Gastrocnemius medialis (tissue), 4 donors: ENCODE results near the gene STON1. TPM values are rescaled to one million over a fixed set of nuclear protein-coding genes. Genes with fewer than 3 reads are reported as not detected.
"Not testable (repeated sequence)": the region's sequence is repeated elsewhere in the genome, so short reads cannot be mapped to it uniquely, and the experiment has no call there.

Experiments used
- ATAC-seq, 2 donors: fragments of 150-250 bp; one replicate each; pipeline ENCODE4 v1.9.1; 2016
- DNase-seq, 2 donors: peaks; one replicate each; pipeline ENCODE4 v3.0.0-alpha.2; 2019
- H3K27ac ChIP-seq, 4 donors: fragments of 200-600 bp; sonication (generic); 1 replicate in 1 of 4; 2 replicates in 3 of 4; pipeline ENCODE4 v1.5.1; 2016 to 2018; ENCODE audit warnings: mild to moderate bottlenecking in 2 of 4, moderate library complexity in 1 of 4
- H3K27me3 ChIP-seq, 3 donors: fragments of 200-600 bp; sonication (generic) in 2 of 3; 1 replicate in 1 of 3; 2 replicates in 2 of 3; pipeline versions ENCODE4 v1.5.1 to v1.6.0; 2016 to 2019; ENCODE audit warnings: mild to moderate bottlenecking in 1 of 3, moderate library complexity in 1 of 3
- H3K36me3 ChIP-seq, 2 donors: fragments of 200-600 bp; sonication (generic) in 1 of 2; one replicate each; pipeline ENCODE4 v1.5.1; 2017 to 2018
- H3K4me1 ChIP-seq, 2 donors: fragments of 200-600 bp; sonication (generic) in 1 of 2; one replicate each; pipeline ENCODE4 v1.5.1; 2016 to 2017; ENCODE audit warnings: mild to moderate bottlenecking in 2 of 2
- H3K4me3 ChIP-seq, 4 donors: fragments of 200-600 bp; sonication (generic) in 3 of 4; 1 replicate in 1 of 4; 2 replicates in 3 of 4; pipeline ENCODE4 v1.5.1; 2016 to 2019; ENCODE audit warnings: mild to moderate bottlenecking in 2 of 4
- H3K9me3 ChIP-seq, 3 donors: fragments of 200-600 bp; sonication (generic) in 2 of 3; 1 replicate in 1 of 3; 2 replicates in 2 of 3; pipeline ENCODE4 v1.5.1; 2016 to 2019
- POLR2A ChIP-seq, 2 donors: fragments of 450-650 bp; IDR thresholded peaks; one replicate each; pipeline ENCODE4 v1.6.1; 2017; ENCODE audit warnings: antibody characterized with exemption in 2 of 2, mild to moderate bottlenecking in 2 of 2, moderate library complexity in 2 of 2
- in situ Hi-C, 4 donors: fragments of 200-750 bp; cut with MboI; loops; one replicate each; pipeline versions ENCODE4 v1.15.0 to v1.8.0; 2017; ENCODE audit warnings: low sequenced_read_pairs in 4 of 4
- intact Hi-C: fragments of 100-400 bp; cut with DNase I; formaldehyde crosslinking; loops from one replicate; pipeline ENCODE4 v1.15.1; 2023; ENCODE audit warnings: low total_unique reads
- total RNA-seq, 4 donors: library from RNA; depleted of rRNA; stranded (reverse); fragments of >200 nt; gene quantifications; one replicate each; pipeline versions ENCODE4 v1.1.0 to v1.2.3, GENCODE V29; 2016
- TF ChIP-seq, protein P1 (sequence below), 5 experiments: fragments of 450-650 bp in 3 of 5; fragments of 200-600 bp in 2 of 5; sonication (generic) in 2 of 5; IDR thresholded peaks in 4 of 5; conservative IDR thresholded peaks in 1 of 5; 1 replicate in 4 of 5; 2 replicates in 1 of 5; pipeline ENCODE4 v1.5.1; 2016 to 2019; ENCODE audit warnings: antibody characterized with exemption in 5 of 5, mild to moderate bottlenecking in 3 of 5, moderate library complexity in 3 of 5

Gene STON1
- total RNA-seq, 4 donors from 2014 or later, result 2.6 to 5.2 (median 3.5) TPM

DNA sequence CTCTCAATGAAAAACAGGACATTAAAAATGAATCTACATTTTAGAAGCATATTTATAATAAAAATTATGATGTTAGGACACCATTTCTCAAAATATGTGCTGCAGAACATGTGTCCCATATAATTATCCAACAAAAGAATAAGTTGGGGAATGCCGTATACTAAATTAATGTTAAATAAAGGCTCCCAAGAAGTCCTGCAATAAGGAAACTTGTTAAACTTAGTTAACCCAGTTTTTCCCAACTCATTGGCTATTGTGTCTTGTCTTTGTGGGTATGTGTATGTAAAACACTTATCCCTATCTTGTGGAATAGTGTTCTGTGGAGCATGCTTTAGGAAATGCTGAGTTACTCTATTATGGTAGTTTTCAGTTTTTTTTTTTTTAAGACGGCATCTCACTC, 62.1 kb downstream of the STON1 start:
- H3K36me3 ChIP-seq, result no peaks in the 10 kb centered on the region
- H3K4me3 ChIP-seq, result no peak overlapping the region
- in situ Hi-C loops, result no loop called here
- ATAC-seq (no peak), DNase-seq (no peak)
- H3K4me1 ChIP-seq, result no peaks in the 10 kb centered on the region
- intact Hi-C loops, result no loop called here
- TF ChIP-seq, protein P1, sequence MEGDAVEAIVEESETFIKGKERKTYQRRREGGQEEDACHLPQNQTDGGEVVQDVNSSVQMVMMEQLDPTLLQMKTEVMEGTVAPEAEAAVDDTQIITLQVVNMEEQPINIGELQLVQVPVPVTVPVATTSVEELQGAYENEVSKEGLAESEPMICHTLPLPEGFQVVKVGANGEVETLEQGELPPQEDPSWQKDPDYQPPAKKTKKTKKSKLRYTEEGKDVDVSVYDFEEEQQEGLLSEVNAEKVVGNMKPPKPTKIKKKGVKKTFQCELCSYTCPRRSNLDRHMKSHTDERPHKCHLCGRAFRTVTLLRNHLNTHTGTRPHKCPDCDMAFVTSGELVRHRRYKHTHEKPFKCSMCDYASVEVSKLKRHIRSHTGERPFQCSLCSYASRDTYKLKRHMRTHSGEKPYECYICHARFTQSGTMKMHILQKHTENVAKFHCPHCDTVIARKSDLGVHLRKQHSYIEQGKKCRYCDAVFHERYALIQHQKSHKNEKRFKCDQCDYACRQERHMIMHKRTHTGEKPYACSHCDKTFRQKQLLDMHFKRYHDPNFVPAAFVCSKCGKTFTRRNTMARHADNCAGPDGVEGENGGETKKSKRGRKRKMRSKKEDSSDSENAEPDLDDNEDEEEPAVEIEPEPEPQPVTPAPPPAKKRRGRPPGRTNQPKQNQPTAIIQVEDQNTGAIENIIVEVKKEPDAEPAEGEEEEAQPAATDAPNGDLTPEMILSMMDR (IDR thresholded peaks at IDR 0.05 in 4 of 5, conservative IDR thresholded peaks at IDR 0.05 in 1 of 5), result no peak
- TF ChIP-seq POLR2A (IDR thresholded peaks at IDR 0.05), result no peak
- no peaks in the 10 kb centered on the region for H3K9me3 ChIP-seq
- H3K27ac ChIP-seq, result no peak overlapping the region
- no peaks in the 10 kb centered on the region for H3K27me3 ChIP-seq

DNA sequence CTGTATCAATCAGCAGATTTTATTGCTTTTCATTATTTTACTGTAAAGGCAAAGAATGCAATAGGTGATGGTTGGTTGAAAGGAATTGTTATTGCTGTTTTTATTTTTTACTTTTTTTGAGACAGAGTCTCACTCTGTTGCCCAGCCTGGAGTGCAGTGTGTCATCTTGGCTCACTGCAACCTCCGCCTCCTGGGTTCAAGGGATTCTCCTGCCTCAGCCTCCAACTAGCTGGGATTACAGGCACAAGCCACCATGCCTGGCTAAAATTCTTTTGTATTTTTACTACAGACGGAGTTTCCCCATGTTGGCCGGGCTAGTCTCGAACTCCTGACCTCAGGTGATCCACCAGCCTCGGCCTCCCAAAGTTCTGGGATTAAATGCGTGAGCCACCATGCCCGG, 66.8 kb downstream of the STON1 start:
- ATAC-seq, H3K4me1 ChIP-seq, DNase-seq, H3K36me3 ChIP-seq, H3K27ac ChIP-seq, in situ Hi-C loops, intact Hi-C loops, H3K4me3 ChIP-seq, H3K9me3 ChIP-seq, H3K27me3 ChIP-seq: not testable (repeated sequence)

DNA sequence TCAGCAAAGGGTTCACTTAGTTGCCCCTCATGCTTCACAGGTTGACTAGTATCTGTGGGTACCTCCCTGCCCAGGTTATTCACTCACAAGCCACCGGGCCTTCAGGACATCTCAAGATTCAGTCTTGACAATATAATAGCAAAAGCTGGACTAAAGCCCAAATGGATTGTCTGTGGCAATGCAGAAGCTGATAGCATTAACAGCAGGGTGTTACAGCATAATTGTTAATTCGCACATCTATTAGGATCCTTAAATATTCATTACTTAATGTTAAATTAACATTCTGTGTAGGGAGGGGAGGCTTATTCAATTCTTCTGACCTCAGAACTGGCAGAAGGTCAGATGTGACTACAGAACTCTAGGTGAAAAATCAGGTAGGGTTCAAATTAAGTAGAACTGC, 67.5 kb downstream of the STON1 start:
- Histone ChIP-seq H3K9me3 (no peaks in the 10 kb centered on the region), H3K36me3 (no peaks in the 10 kb centered on the region), H3K27ac (no peak overlapping the region), H3K4me1 (no peaks in the 10 kb centered on the region), H3K4me3 (no peak overlapping the region), H3K27me3 (no peaks in the 10 kb centered on the region)
- DNase-seq (no peak), ATAC-seq (no peak)
- intact Hi-C loops, result no loop called here
- in situ Hi-C loops, result no loop called here
- TF ChIP-seq, protein P1 (IDR thresholded peaks at IDR 0.05 in 4 of 5, conservative IDR thresholded peaks at IDR 0.05 in 1 of 5), result no peak
- no peak for TF ChIP-seq POLR2A (IDR thresholded peaks at IDR 0.05)

DNA sequence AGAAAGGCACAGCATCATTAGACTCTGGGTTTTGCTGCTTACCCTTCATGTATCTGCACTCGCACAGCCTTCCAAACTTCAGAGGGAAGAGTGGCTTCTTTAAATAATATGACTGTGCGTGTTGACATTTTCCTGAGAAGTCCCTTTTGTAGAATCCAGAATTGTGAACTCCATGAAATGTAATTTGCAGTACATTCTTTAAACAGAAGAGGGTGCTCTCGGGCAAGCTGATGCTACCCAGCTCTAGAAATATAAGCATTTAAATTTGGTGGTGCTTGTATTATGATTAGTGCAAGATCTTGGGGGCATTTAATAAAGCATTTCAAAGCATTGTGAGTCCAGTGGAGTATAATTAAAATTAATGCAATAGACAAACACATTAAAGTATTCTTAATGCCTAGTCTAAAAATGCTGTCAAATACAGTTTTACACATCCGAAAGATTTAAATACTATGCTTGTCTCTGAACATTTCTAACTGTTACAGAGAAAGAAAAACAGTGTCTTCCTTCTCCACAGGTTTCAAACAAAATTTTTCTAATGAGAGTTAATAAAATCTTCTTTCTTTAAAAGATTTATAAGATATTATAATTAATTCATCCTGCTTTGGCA, 70.4 kb downstream of the STON1 start:
- Histone ChIP-seq H3K9me3 (no peaks in the 10 kb centered on the region), H3K4me1 (no peaks in the 10 kb centered on the region), H3K4me3 (no peak overlapping the region), H3K27me3 (no peaks in the 10 kb centered on the region), H3K36me3 (no peaks in the 10 kb centered on the region), H3K27ac (no peak overlapping the region)
- TF ChIP-seq, protein P1 (IDR thresholded peaks at IDR 0.05 in 4 of 5, conservative IDR thresholded peaks at IDR 0.05 in 1 of 5), result peak in 2 of 5 experiments; percentile 14 to 41
- TF ChIP-seq POLR2A (IDR thresholded peaks at IDR 0.05), result no peak
- ATAC-seq (no peak), DNase-seq (no peak)
- intact Hi-C loops (no loop called here), in situ Hi-C loops (no loop called here)

DNA sequence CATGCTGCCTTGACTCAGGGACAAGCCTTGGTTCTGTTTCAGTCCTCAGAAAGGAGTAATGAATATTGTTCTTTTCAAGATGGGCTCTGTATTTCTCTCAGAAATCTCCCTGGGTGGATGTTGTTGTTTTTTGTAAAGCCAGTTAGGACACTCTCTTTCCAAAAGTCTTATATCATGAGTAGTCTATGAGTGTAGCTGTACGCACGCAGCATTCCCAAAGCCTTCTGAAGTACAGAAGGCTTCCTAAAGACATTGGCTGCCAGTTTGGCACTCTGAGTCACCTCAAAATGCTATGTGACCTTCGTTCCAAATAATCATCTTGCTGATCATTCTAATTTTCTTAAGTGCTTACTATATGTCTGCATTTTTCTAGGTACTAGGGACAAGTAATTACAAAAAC, 71.0 kb downstream of the STON1 start:
- intact Hi-C loops (no loop called here), in situ Hi-C loops (no loop called here)
- DNase-seq (no peak), ATAC-seq (no peak)
- H3K4me3 ChIP-seq, result no peak overlapping the region
- H3K36me3 ChIP-seq, result no peaks in the 10 kb centered on the region
- no peak overlapping the region for H3K27ac ChIP-seq
- H3K27me3 ChIP-seq, result no peaks in the 10 kb centered on the region
- TF ChIP-seq, protein P1 (IDR thresholded peaks at IDR 0.05 in 4 of 5, conservative IDR thresholded peaks at IDR 0.05 in 1 of 5), result no peak
- no peak for TF ChIP-seq POLR2A (IDR thresholded peaks at IDR 0.05)
- no peaks in the 10 kb centered on the region for H3K9me3 ChIP-seq
- H3K4me1 ChIP-seq, result no peaks in the 10 kb centered on the region
